Endothelial cell of umbilical vein (primary cell): ENCODE measurements around the gene AKT2.
"Not testable (repeated sequence)": the region's sequence is repeated elsewhere in the genome, so short reads cannot be mapped to it uniquely, and the experiment has no call there.

Experiments
- JUN ChIP-seq: IDR thresholded peaks from 2 replicates; pipeline ENCODE4 v1.6.1; 2011; ENCODE audit warnings: borderline replicate concordance, low read depth; ENCODE audit not compliant: insufficient read length, insufficient read depth
- POLR2A ChIP-seq: IDR thresholded peaks from 2 replicates; pipeline ENCODE4 v1.6.1; 2012; ENCODE audit warnings: low read depth, mild to moderate bottlenecking, control low read depth, low read length
- POLR2AphosphoS5 ChIP-seq: IDR thresholded peaks from 2 replicates; pipeline ENCODE4 v1.6.1; 2012; ENCODE audit warnings: low read depth, mild to moderate bottlenecking, control low read depth, low read length, moderate library complexity; ENCODE audit not compliant: insufficient read depth
- TF ChIP-seq, protein P1 (sequence below), 2 donors: IDR thresholded peaks; 1 replicate in 1 of 2; 2 replicates in 1 of 2; pipeline ENCODE4 v1.5.1; 2011; ENCODE audit warnings: low read length in 2 of 2, mild to moderate bottlenecking in 2 of 2, moderate library complexity in 2 of 2, control low read depth in 1 of 2, inconsistent platforms in 1 of 2, low read depth in 1 of 2; ENCODE audit not compliant: insufficient read depth in 1 of 2; ENCODE audit errors: extremely low read depth in 1 of 2

DNA sequence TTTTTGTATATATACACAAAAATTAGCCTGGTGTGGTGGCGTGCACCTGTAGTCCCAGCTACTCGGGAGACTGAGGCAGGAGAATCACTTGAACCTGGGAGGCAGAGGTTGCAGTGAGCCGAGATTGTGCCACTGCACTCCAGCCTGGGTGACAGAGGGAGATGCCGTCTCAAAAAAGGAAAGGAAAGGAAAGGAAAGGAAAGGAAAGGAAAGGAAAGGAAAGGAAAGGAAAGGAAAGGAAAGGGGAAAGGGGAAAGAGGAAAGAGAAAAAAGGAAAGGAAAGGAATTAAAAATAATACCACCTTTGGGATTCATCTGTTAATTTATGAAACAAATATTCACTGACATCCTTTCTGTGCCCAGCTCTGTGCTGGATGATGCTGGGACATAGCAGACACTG, 66.1 kb downstream of the AKT2 start:
- TF ChIP-seq, protein P1, sequence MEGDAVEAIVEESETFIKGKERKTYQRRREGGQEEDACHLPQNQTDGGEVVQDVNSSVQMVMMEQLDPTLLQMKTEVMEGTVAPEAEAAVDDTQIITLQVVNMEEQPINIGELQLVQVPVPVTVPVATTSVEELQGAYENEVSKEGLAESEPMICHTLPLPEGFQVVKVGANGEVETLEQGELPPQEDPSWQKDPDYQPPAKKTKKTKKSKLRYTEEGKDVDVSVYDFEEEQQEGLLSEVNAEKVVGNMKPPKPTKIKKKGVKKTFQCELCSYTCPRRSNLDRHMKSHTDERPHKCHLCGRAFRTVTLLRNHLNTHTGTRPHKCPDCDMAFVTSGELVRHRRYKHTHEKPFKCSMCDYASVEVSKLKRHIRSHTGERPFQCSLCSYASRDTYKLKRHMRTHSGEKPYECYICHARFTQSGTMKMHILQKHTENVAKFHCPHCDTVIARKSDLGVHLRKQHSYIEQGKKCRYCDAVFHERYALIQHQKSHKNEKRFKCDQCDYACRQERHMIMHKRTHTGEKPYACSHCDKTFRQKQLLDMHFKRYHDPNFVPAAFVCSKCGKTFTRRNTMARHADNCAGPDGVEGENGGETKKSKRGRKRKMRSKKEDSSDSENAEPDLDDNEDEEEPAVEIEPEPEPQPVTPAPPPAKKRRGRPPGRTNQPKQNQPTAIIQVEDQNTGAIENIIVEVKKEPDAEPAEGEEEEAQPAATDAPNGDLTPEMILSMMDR (IDR thresholded peaks at IDR 0.05; ENCODE audit: extremely low read depth in 1 of 2, insufficient read depth in 1 of 2, low read depth in 1 of 2, low read length in 2 of 2): not testable (repeated sequence)
- TF ChIP-seq POLR2AphosphoS5, POLR2A, JUN: not testable (repeated sequence)
